ENCODE results near the gene CEP135. TPM values are rescaled to one million over a fixed set of nuclear protein-coding genes. Genes with fewer than 3 reads are reported as not detected.

Gene CEP135
- total and polyA plus RNA-seq, 2 experiments from 2014 or later, result 5.7 to 6.6 TPM

DNA sequence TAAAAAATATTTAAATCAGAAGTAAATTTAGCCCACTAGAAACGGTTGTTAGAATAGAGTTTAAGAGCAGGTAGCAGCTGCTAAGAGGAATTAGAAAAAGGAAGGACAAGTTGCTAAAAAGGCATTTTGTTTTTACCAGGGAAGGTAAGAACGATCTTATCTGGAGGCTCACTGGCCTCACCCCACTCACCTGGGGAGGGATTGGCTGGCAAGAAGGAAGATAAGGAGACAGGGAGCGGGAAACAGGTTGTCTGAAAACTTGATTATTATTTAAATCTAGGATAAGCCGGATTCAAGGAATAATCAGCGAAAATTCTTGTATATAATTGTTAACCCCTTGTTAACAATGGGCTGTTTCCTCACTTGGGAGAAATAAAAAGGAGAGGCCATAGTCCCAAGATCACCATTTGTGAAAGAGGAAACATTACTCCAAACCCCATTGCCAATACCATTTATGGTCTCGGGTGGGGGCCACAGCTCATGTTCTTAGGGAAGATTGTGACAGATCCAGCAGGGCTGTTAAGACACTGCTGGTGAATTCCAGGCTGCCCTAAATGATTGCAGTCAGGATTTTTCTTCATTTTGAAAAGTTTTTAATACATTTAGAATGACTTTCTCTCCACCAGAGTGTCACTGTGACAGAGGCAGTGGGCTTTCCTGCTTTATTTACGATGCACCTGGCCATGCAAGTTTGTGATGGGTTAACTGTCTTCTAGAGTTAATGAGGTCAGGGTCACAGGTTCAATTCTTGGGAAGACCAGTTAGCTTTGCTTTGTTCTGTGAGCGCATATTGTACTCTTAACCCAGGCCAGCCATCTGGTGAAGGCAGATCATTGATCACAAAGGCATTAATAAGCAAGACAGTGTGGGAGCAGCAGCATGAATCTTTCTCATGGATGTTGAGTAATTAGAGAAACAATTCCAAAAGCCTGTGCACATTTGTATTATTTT is 106.6 kb downstream of the CEP135 start:
- TF ChIP-seq EZH2 (IDR thresholded peaks at IDR 0.05; ENCODE audit: insufficient read depth, poor library complexity, severe bottlenecking) (no peak), EZH2phosphoT487 (IDR thresholded peaks at IDR 0.05; ENCODE audit: insufficient read depth, low read depth) (no peak)
- no peak overlapping the region for H3K4me3 ChIP-seq
- H3K4me1 ChIP-seq (ENCODE audit: insufficient read depth), result no peaks in the 10 kb centered on the region
- H3F3A ChIP-seq (ENCODE audit: insufficient read depth), result no peaks in the 10 kb centered on the region
- H3K9me3 ChIP-seq (ENCODE audit: low read depth), result no peaks in the 10 kb centered on the region
- no peaks in the 10 kb centered on the region for H3K9me2 ChIP-seq (ENCODE audit: insufficient read depth)
- H3K27me3 ChIP-seq (replicated peaks; ENCODE audit: insufficient read depth), result peaks cover 37% of the 10 kb centered on the region
- DNase-seq, result no peak
- in situ Hi-C loops (cut with MboI), result no loop called here
- no peaks in the 10 kb centered on the region for H4K20me1 ChIP-seq (ENCODE audit: insufficient read depth)
- no peak overlapping the region for H3K9ac ChIP-seq
- no peak overlapping the region for H3K27ac ChIP-seq
- no peaks in the 10 kb centered on the region for H3K79me2 ChIP-seq (ENCODE audit: insufficient read depth)
- no peak overlapping the region for H3K4me2 ChIP-seq (ENCODE audit: unreplicated experiment)
- 36 to 37% methylated on average over 8 of the region's 8 CpGs for WGBS, 2 experiments (ENCODE audit: low coverage in 1 of 2, low lambda C conversion rate in 2 of 2, missing lambda C conversion rate in 2 of 2)
- H2AFZ ChIP-seq, result no peak overlapping the region
- no peaks in the 10 kb centered on the region for H3K36me3 ChIP-seq (ENCODE audit: low read depth)

DNA sequence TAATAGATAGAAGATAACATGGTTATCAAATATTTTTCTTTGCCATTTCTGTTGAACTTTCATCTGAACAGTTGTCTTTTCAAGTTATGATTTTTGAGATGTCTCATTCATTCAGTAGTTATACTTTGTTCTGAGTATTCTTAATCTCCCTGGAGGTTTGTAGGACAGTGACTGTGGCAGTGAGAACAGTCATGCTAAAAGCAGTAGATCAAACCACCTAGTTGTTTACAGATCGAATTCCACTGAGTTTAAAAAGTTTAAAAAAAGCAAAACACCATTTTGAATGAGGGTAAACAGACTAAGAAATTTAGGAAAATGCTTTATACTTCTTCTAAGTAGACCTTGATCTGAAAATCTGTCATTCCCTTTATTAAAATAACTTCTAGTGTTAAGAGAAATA is 107.2 kb downstream of the CEP135 start:
- Histone ChIP-seq H3K36me3 (ENCODE audit: low read depth) (no peaks in the 10 kb centered on the region), H4K20me1 (ENCODE audit: insufficient read depth) (no peaks in the 10 kb centered on the region), H3K27ac (no peak overlapping the region), H3K79me2 (ENCODE audit: insufficient read depth) (no peaks in the 10 kb centered on the region), H3K4me1 (ENCODE audit: insufficient read depth) (no peaks in the 10 kb centered on the region), H3K27me3 (replicated peaks; ENCODE audit: insufficient read depth) (peaks cover 30% of the 10 kb centered on the region), H2AFZ (no peak overlapping the region), H3K9me2 (ENCODE audit: insufficient read depth) (no peaks in the 10 kb centered on the region), H3K9ac (no peak overlapping the region), H3K4me3 (no peak overlapping the region), H3F3A (ENCODE audit: insufficient read depth) (no peaks in the 10 kb centered on the region), H3K4me2 (ENCODE audit: unreplicated experiment) (no peak overlapping the region), H3K9me3 (ENCODE audit: low read depth) (no peaks in the 10 kb centered on the region)
- no peak for DNase-seq
- no peak for TF ChIP-seq EZH2phosphoT487 (IDR thresholded peaks at IDR 0.05; ENCODE audit: insufficient read depth, low read depth)
- no peak for TF ChIP-seq EZH2 (IDR thresholded peaks at IDR 0.05; ENCODE audit: insufficient read depth, poor library complexity, severe bottlenecking)
- in situ Hi-C loops (cut with MboI), result no loop called here
- 13 to 23% methylated on average over 1 of the region's 1 CpG for WGBS, 2 experiments (ENCODE audit: low coverage in 1 of 2, low lambda C conversion rate in 2 of 2, missing lambda C conversion rate in 2 of 2)

DNA sequence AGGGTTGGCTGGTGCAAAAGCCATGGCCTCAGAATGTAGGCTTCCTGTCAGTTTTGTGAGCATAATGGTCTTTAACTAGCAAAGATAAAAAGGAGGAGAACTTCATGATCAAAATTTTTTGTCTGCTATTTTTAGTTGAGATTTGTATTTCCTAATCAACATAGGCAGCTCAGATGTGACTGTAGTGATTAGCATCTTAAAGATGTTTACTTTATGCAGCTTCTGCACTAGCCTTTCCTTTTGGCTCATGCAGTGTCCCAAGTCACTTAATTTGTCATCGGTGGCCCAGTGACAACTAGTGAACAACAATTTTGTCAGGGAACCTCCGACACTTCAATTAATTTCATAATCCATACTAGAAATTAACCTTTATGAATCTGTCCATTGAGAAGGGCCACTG is 109.8 kb downstream of the CEP135 start:
- Histone ChIP-seq H3K9ac (no peak overlapping the region), H3F3A (ENCODE audit: insufficient read depth) (no peaks in the 10 kb centered on the region), H3K4me2 (ENCODE audit: unreplicated experiment) (no peak overlapping the region), H4K20me1 (ENCODE audit: insufficient read depth) (no peaks in the 10 kb centered on the region), H3K79me2 (ENCODE audit: insufficient read depth) (no peaks in the 10 kb centered on the region), H2AFZ (no peak overlapping the region), H3K27ac (no peak overlapping the region), H3K9me2 (ENCODE audit: insufficient read depth) (no peaks in the 10 kb centered on the region), H3K36me3 (ENCODE audit: low read depth) (no peaks in the 10 kb centered on the region), H3K4me1 (ENCODE audit: insufficient read depth) (no peaks in the 10 kb centered on the region), H3K4me3 (no peak overlapping the region), H3K27me3 (replicated peaks; ENCODE audit: insufficient read depth) (peaks cover 11% of the 10 kb centered on the region), H3K9me3 (ENCODE audit: low read depth) (no peaks in the 10 kb centered on the region)
- TF ChIP-seq EZH2phosphoT487 (IDR thresholded peaks at IDR 0.05; ENCODE audit: insufficient read depth, low read depth) (no peak), EZH2 (IDR thresholded peaks at IDR 0.05; ENCODE audit: insufficient read depth, poor library complexity, severe bottlenecking) (no peak)
- 50 to 65% methylated on average over 2 of the region's 2 CpGs for WGBS, 2 experiments (ENCODE audit: low coverage in 1 of 2, low lambda C conversion rate in 2 of 2, missing lambda C conversion rate in 2 of 2)
- no peak for DNase-seq
- in situ Hi-C loops (cut with MboI), result no loop called here

DNA sequence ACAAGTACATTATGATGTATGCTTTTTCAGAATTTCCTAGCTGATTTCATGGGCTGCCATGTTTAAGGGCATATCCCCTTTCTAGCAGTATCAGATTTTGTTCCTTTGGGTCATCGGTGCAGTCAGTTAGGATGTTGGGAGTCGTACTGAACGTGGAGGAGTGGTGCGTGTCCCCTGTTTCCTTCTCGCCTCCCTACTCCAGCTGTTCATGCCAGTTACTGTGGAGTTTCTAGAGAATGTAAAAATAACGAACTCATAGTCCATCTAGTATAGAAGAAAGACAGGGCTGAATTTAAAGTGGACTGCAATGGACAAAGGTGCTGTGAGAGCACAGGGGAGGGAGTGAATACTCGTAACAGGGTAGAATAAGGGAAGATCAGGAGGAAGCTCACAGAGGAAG is 111.3 kb downstream of the CEP135 start:
- Histone ChIP-seq H2AFZ (no peak overlapping the region), H3K9ac (no peak overlapping the region), H3K27me3 (replicated peaks; ENCODE audit: insufficient read depth) (peaks cover under 1% of the 10 kb centered on the region; the same call in 1 of the 2 replicates), H4K20me1 (ENCODE audit: insufficient read depth) (no peaks in the 10 kb centered on the region), H3K9me3 (ENCODE audit: low read depth) (no peaks in the 10 kb centered on the region), H3K4me1 (ENCODE audit: insufficient read depth) (no peaks in the 10 kb centered on the region), H3K9me2 (ENCODE audit: insufficient read depth) (no peaks in the 10 kb centered on the region), H3F3A (ENCODE audit: insufficient read depth) (no peaks in the 10 kb centered on the region), H3K79me2 (ENCODE audit: insufficient read depth) (no peaks in the 10 kb centered on the region), H3K27ac (no peak overlapping the region), H3K4me2 (ENCODE audit: unreplicated experiment) (no peak overlapping the region), H3K4me3 (no peak overlapping the region), H3K36me3 (ENCODE audit: low read depth) (no peaks in the 10 kb centered on the region)
- WGBS, 2 experiments (ENCODE audit: low coverage in 1 of 2, low lambda C conversion rate in 2 of 2, missing lambda C conversion rate in 2 of 2), result 58 to 59% methylated on average over 7 of the region's 7 CpGs
- TF ChIP-seq EZH2phosphoT487 (IDR thresholded peaks at IDR 0.05; ENCODE audit: insufficient read depth, low read depth) (no peak), EZH2 (IDR thresholded peaks at IDR 0.05; ENCODE audit: insufficient read depth, poor library complexity, severe bottlenecking) (no peak)
- in situ Hi-C loops (cut with MboI), result no loop called here
- DNase-seq, result no peak
